Kidney (tissue), 14 donors: ENCODE data around the gene URB2. TPM values are rescaled to one million over a fixed set of nuclear protein-coding genes. Genes with fewer than 3 reads are reported as not detected.

ENCODE experiments used
- DNase-seq, 5 donors: peaks; one replicate each; pipeline ENCODE4 v3.0.0-alpha.2; 2013 to 2020
- FAIRE-seq: peaks from 2 replicates; lab custom pipeline; 2012; peaks lifted over from hg19 to GRCh38; lab: Jason Lieb, UNC
- H3K27ac ChIP-seq, 2 donors: one replicate each; pipeline ENCODE4 v1.7.0; 2013; ENCODE audit warnings: low read depth in 2 of 2, low read length in 2 of 2, inconsistent platforms in 1 of 2
- H3K27me3 ChIP-seq: one replicate; pipeline ENCODE4 v1.7.1; 2013; ENCODE audit warnings: low read length, inconsistent platforms; ENCODE audit not compliant: control insufficient read depth, insufficient read depth
- H3K36me3 ChIP-seq, 3 donors: one replicate each; pipeline versions ENCODE4 v1.7.0 to v1.7.1; 2013; ENCODE audit warnings: low read length in 3 of 3, control low read depth in 1 of 3, inconsistent platforms in 1 of 3; ENCODE audit not compliant: insufficient read depth in 3 of 3, control insufficient read depth in 2 of 3
- H3K4me1 ChIP-seq, 3 donors: one replicate each; pipeline versions ENCODE4 v1.7.0 to v1.7.1; 2013; ENCODE audit warnings: low read length in 3 of 3, inconsistent platforms in 1 of 3, low read depth in 1 of 3; ENCODE audit not compliant: control insufficient read depth in 2 of 3, insufficient read depth in 2 of 3
- H3K4me3 ChIP-seq, 3 donors: one replicate each; pipeline versions ENCODE4 v1.7.0 to v1.8.1; 2013; ENCODE audit warnings: low read length in 3 of 3, control low read depth in 1 of 3, inconsistent platforms in 1 of 3
- H3K9ac ChIP-seq, 3 donors: one replicate each; pipeline versions ENCODE4 v1.7.0 to v1.7.1; 2013; ENCODE audit warnings: low read length in 3 of 3, control low read depth in 1 of 3, inconsistent platforms in 1 of 3
- H3K9me3 ChIP-seq, 3 donors: one replicate each; pipeline versions ENCODE4 v1.7.0 to v1.7.1; 2013; ENCODE audit warnings: low read length in 3 of 3, control low read depth in 1 of 3, inconsistent platforms in 1 of 3; ENCODE audit not compliant: control insufficient read depth in 2 of 3, insufficient read depth in 1 of 3
- intact Hi-C: fragments of 100-400 bp; cut with DNase I; formaldehyde crosslinking; loops from one replicate; pipeline ENCODE4 v1.11.1; 2022
- polyA plus RNA-seq: library from polyadenylated mRNA; stranded (reverse); fragments of 350-450 nt; fragmentation: Illumina TruSeq; extraction: RNeasy Lipid Tissue Mini Kit (QIAGEN cat#74804); gene quantifications from one replicate; pipeline ENCODE4 v1.2.3, GENCODE V29; 2014; ENCODE audit warnings: low read depth, low replicate concordance; ENCODE audit not compliant: insufficient read depth
- total RNA-seq: library from RNA; stranded (reverse); fragmentation: NEBNext Ultra II Directional; extraction: Animal tissue kit (Norgen Biotek cat#: 25700); gene quantifications from one replicate; pipeline ENCODE4 v1.2.1, GENCODE V29; 2021
- TF ChIP-seq, protein P1 (sequence below): IDR thresholded peaks from 3 replicates; pipeline ENCODE4 v1.5.1; 2012; ENCODE audit warnings: mild to moderate bottlenecking, moderate library complexity, borderline replicate concordance; ENCODE audit not compliant: insufficient read depth; ENCODE audit errors: extremely low read depth
- donor health status: control.
- donor health status: control.
- donor health status: control.
- donor health status: control.
- donor health status: control.
- donor health status: DM: yes; HTN: yes; CAD: no.
- donor health status: Normal renal cell carcinoma (clear cell type).

URB2 gene
- total and polyA plus RNA-seq, 2 donors from 2014 or later = 1.4 to 8.3 TPM

DNA sequence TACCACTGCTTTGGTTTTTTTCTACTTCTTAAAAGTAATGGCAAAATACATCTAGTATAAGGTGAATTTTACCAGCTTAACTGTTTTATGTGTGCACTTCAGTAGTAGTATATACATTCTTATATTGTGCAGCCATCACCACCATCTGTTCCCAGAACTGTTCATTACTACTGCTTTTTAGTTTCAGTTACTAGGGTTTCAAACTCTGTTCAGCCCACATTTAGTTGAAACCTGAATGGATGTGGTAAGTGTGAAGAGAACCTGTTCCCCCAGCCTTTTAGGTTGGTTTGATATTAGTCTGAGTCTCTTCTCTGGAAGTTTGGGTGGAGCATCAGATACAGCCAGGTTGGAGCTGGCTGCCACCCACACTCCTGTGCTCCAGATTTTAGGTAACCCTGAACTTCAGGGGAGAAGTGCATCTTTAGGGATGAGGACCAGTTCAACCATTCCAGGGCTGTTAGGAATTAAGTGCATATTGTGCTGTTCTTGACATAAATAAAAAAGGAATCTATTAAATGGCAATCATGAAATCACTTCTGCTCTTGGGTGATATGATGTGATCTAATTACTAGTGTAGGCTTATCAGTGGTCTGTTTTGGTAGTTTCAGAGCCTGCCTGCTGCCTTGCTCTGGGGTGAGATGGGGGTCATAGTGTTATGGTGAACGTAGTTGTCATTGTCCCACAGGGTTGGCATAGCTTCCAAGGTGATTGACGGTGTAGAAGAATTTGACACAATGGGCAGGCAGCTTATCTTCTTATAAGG lies 32.1 kb downstream of the URB2 start:
- peaks cover 2 to 14% (median 4%) of the 10 kb centered on the region in 3 donors for H3K36me3 ChIP-seq
- no peak overlapping the region for H3K27ac ChIP-seq
- no peaks in the 10 kb centered on the region for H3K9me3 ChIP-seq
- no peak for FAIRE-seq
- DNase-seq = no peak
- no peak overlapping the region for H3K4me3 ChIP-seq
- no peak overlapping the region for H3K9ac ChIP-seq
- H3K27me3 ChIP-seq = no peaks in the 10 kb centered on the region
- no peaks in the 10 kb centered on the region for H3K4me1 ChIP-seq
- intact Hi-C loops = no loop called here
- TF ChIP-seq, protein P1, sequence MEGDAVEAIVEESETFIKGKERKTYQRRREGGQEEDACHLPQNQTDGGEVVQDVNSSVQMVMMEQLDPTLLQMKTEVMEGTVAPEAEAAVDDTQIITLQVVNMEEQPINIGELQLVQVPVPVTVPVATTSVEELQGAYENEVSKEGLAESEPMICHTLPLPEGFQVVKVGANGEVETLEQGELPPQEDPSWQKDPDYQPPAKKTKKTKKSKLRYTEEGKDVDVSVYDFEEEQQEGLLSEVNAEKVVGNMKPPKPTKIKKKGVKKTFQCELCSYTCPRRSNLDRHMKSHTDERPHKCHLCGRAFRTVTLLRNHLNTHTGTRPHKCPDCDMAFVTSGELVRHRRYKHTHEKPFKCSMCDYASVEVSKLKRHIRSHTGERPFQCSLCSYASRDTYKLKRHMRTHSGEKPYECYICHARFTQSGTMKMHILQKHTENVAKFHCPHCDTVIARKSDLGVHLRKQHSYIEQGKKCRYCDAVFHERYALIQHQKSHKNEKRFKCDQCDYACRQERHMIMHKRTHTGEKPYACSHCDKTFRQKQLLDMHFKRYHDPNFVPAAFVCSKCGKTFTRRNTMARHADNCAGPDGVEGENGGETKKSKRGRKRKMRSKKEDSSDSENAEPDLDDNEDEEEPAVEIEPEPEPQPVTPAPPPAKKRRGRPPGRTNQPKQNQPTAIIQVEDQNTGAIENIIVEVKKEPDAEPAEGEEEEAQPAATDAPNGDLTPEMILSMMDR = no peak

DNA sequence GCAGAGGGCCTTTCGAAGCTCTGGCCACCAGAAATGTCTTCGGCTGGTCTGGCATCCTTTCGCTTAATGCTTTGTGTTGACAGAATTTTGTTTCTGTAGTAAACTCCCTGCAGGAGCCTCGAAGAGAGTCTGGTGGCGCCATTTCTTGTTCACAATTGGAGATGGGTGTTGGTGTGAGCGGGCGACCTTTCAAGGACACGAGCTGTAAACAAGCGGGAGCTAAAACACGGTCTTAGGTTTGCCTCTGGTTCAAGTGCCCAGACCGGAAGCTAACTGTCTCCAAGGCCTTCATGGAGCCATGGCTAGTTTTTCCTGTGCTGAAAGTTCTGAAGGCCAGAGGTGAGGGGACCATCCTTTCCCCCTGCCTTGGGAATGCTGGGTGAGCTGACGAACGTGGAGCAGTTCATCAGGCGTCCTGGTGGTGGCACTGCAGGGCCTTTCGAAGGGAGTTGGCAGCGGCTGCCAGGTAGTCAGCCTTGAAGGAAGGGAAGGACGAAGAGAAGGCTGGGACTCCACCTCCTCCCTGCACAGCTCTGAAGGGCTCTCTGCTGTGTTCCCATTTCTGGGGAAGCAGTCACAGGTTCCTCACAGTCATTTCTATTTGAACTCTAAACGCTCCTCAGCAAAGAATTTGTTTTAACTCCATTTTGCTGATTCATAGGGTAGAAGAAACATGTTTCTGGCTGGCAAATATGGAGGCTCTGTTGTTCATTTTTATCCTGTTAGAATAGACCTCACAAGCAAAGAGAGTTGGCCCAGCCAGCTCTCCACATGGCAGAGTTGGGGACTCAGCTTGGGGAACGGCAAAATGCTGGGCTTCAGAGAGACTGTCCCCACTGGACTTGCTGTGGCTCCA lies 35.2 kb downstream of the URB2 start:
- Histone ChIP-seq H3K27ac (no peak overlapping the region), H3K27me3 (no peaks in the 10 kb centered on the region), H3K36me3 (peaks cover 0 to 4% (median 2%) of the 10 kb centered on the region in 3 donors), H3K9me3 (no peaks in the 10 kb centered on the region), H3K4me3 (no peak overlapping the region), H3K9ac (no peak overlapping the region), H3K4me1 (no peaks in the 10 kb centered on the region)
- intact Hi-C loops = loop anchor here (10.0 kb wide), 1 partner anchor 654 kb away; no protein-coding TSS in a partner anchor
- TF ChIP-seq, protein P1 = peak; percentile 90
- FAIRE-seq = no peak
- DNase-seq = peak; percentile 80 to 91 (median 84)

DNA sequence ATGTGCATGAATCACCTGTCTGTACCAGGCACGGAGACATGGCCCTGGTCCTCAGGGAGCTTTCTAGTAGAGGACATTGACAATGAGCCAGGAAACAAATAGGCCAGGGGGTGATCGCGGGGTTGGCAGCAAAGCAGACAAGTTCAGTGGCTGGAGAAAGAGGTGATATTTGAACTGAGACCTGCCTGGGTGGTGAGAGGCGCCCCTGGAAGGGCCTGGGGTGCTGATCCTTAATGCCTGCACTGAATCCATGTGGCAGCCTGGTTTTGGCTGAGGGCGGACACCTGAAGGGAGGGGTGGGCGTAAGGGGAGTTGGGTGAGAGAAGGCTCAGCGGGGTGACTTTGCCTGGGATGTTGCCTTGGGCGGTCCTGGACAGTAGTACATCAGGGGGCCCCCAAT lies 35.9 kb downstream of the URB2 start:
- intact Hi-C loops = loop anchor here (10.0 kb wide), 1 partner anchor 653 kb away; no protein-coding TSS in a partner anchor
- no peak for FAIRE-seq

More for the DNA sequence above, 35.9 kb downstream of the URB2 start:
- Histone ChIP-seq H3K36me3 (peaks cover 0 to 4% (median 2%) of the 10 kb centered on the region in 3 donors), H3K27ac (no peak overlapping the region), H3K4me3 (no peak overlapping the region), H3K4me1 (no peaks in the 10 kb centered on the region), H3K9me3 (no peaks in the 10 kb centered on the region), H3K9ac (no peak overlapping the region), H3K27me3 (no peaks in the 10 kb centered on the region)
- no peak for DNase-seq
- TF ChIP-seq, protein P1 = no peak
